HFF-Myc (cell line): ENCODE measurements around the gene ZDHHC18.

Source experiments
- DNase-seq: peaks from one replicate; pipeline ENCODE4 v3.0.0-alpha.2; 2011; ENCODE audit warnings: low read depth; ENCODE audit errors: extremely low read depth
- H3K4me3 ChIP-seq: replicated peaks from 2 replicates; pipeline ENCODE4 v1.5.1; 2011; ENCODE audit warnings: low read depth, mild to moderate bottlenecking, control low read depth, low read length
- CTCF ChIP-seq: IDR thresholded peaks from 2 replicates; pipeline ENCODE4 v1.5.1; 2012; ENCODE audit warnings: mild to moderate bottlenecking, low read depth, low read length, control low read depth; ENCODE audit errors: missing control alignments

Gene ZDHHC18

GRCh38 chr1:26783646-26784022 is 42.9 kb upstream of the ZDHHC18 start:
- no peak overlapping the region for H3K4me3 ChIP-seq
- TF ChIP-seq CTCF, result no peak
- no peak for DNase-seq

GRCh38 chr1:26784023-26784871 is 42.2 kb upstream of the ZDHHC18 start:
- no peak for TF ChIP-seq CTCF
- no peak for DNase-seq
- no peak overlapping the region for H3K4me3 ChIP-seq

- H3K4me3 ChIP-seq, result no peak overlapping the region
Measured at GRCh38 chr1:26784886-26785285, 41.6 kb upstream of the ZDHHC18 start.

GRCh38 chr1:26785611-26786436 is 40.7 kb upstream of the ZDHHC18 start:
- no peak for DNase-seq
- TF ChIP-seq CTCF, result no peak
- H3K4me3 ChIP-seq, result no peak overlapping the region

More at GRCh38 chr1:26784886-26785285, 41.6 kb upstream of the ZDHHC18 start:
- no peak for TF ChIP-seq CTCF
- DNase-seq, result no peak

GRCh38 chr1:26786437-26787380 is 39.8 kb upstream of the ZDHHC18 start:
- TF ChIP-seq CTCF, result no peak
- no peak for DNase-seq
- peak overlapping the region; percentile 65 for H3K4me3 ChIP-seq

- H3K4me3 ChIP-seq, result peak overlapping the region; percentile 65
- no peak for DNase-seq
- TF ChIP-seq CTCF, result no peak
Measured at GRCh38 chr1:26787381-26787705, 39.1 kb upstream of the ZDHHC18 start.
